Endothelial cell of umbilical vein (primary cell): ENCODE measurements around the gene EAF1. TPM values are rescaled to one million over a fixed set of nuclear protein-coding genes. Genes with fewer than 3 reads are reported as not detected.

Source experiments
- Bru-seq: library from RNA; stranded (reverse); fragments of 400-500 nt; gene quantifications from one replicate; lab custom pipeline; 2021; lab: Mats Ljungman, UMichigan
- BruChase-seq, 2 experiments: library from RNA; stranded (reverse); fragments of 400-500 nt; gene quantifications; one replicate each; lab custom pipeline; 2021; lab: Mats Ljungman, UMichigan
- BruUV-seq: library from RNA; stranded (reverse); fragments of 400-500 nt; replicated peaks from 2 replicates; lab custom pipeline; 2021; lab: Mats Ljungman, UMichigan
- CTCF ChIA-PET: fragments of 300-600, 350-600 bp; sonication (Branson Sonifier 250); formaldehyde crosslinking; loops from one replicate; lab custom pipeline; 2021; ENCODE audit warnings: antibody characterized with exemption, inconsistent platforms; lab: Charles Lee
- POLR2A ChIA-PET: fragments of 300-600, 350-600 bp; sonication (Branson Sonifier 250); formaldehyde crosslinking; loops from one replicate; lab custom pipeline; 2021; ENCODE audit warnings: antibody characterized with exemption, inconsistent platforms; lab: Charles Lee
- DNase-seq: peaks from one replicate; pipeline ENCODE4 v3.0.0-alpha.2; 2011; ENCODE audit warnings: low read depth, low spot score
- FAIRE-seq: peaks from 2 replicates; lab custom pipeline; 2011; peaks lifted over from hg19 to GRCh38; lab: Jason Lieb, UNC
- H2AFZ ChIP-seq: 2 replicates; pipeline ENCODE4 v1.6.0; 2012; ENCODE audit warnings: low read depth, low read length, control low read depth, inconsistent platforms
- H3K27ac ChIP-seq: 2 replicates; pipeline ENCODE4 v1.5.1; 2011; ENCODE audit warnings: low read depth, mild to moderate bottlenecking, control low read depth, low read length, moderate library complexity; ENCODE audit not compliant: insufficient read depth
- H3K27me3 ChIP-seq, 2 experiments: 2 replicates each; pipeline versions ENCODE4 v1.6.0 to v1.6.1; 2011; ENCODE audit warnings: low read length in 2 of 2, mixed read lengths in 1 of 2; ENCODE audit not compliant: control insufficient read depth in 2 of 2, insufficient read depth in 2 of 2
- H3K36me3 ChIP-seq, 2 experiments: 2 replicates in 1 of 2; 3 replicates in 1 of 2; pipeline ENCODE4 v1.5.1; 2011; ENCODE audit warnings: low read length in 2 of 2, mild to moderate bottlenecking in 1 of 2, moderate library complexity in 1 of 2; ENCODE audit not compliant: control insufficient read depth in 2 of 2, insufficient read depth in 2 of 2; ENCODE audit errors: extremely low read depth in 1 of 2
- H3K4me1 ChIP-seq: 3 replicates; pipeline ENCODE4 v1.5.1; 2011; ENCODE audit warnings: mild to moderate bottlenecking, low read length; ENCODE audit not compliant: control insufficient read depth, insufficient read depth; ENCODE audit errors: extremely low read depth
- H3K4me2 ChIP-seq: 2 replicates; pipeline ENCODE4 v1.6.1; 2011; ENCODE audit warnings: low read length, control low read depth, mixed read lengths; ENCODE audit not compliant: insufficient read depth
- H3K4me3 ChIP-seq, 3 experiments: fragments of 200-600 bp in 1 of 3; sonication (generic), shearing (Covaris generic) in 1 of 3; replicated peaks in 1 of 3; 2 replicates each; pipeline ENCODE4 v1.5.1; 2011 to 2016; ENCODE audit warnings: control low read depth in 3 of 3, low read length in 3 of 3, mild to moderate bottlenecking in 2 of 3, inconsistent platforms in 1 of 3, low read depth in 1 of 3, moderate library complexity in 1 of 3; ENCODE audit not compliant: insufficient read depth in 1 of 3
- H3K79me2 ChIP-seq: 2 replicates; pipeline ENCODE4 v1.6.0; 2012; ENCODE audit warnings: low read length, inconsistent platforms; ENCODE audit not compliant: control insufficient read depth, insufficient read depth
- H3K9ac ChIP-seq: replicated peaks from 2 replicates; pipeline ENCODE3; 2011; ENCODE audit warnings: low read length, control low read depth; ENCODE audit not compliant: insufficient read depth; ENCODE audit errors: extremely low read depth
- H3K9me1 ChIP-seq: replicated peaks from 3 replicates; pipeline ENCODE4 v1.6.0; 2011; ENCODE audit warnings: mild to moderate bottlenecking, low read length; ENCODE audit not compliant: control insufficient read depth, insufficient read depth; ENCODE audit errors: extremely low read depth
- H3K9me3 ChIP-seq: replicated peaks from 2 replicates; pipeline ENCODE4 v1.5.1; 2012; ENCODE audit warnings: low read length, inconsistent platforms; ENCODE audit not compliant: control insufficient read depth, insufficient read depth
- H4K20me1 ChIP-seq: replicated peaks from 2 replicates; pipeline ENCODE3; 2011; ENCODE audit warnings: mild to moderate bottlenecking, low read length; ENCODE audit not compliant: control insufficient read depth, insufficient read depth; ENCODE audit errors: extremely low read depth
- CTCF ChIP-seq, 2 donors: IDR thresholded peaks; 1 replicate in 1 of 2; 2 replicates in 1 of 2; pipeline ENCODE4 v1.5.1; 2011; ENCODE audit warnings: low read length in 2 of 2, mild to moderate bottlenecking in 2 of 2, moderate library complexity in 2 of 2, control low read depth in 1 of 2, inconsistent platforms in 1 of 2, low read depth in 1 of 2; ENCODE audit not compliant: insufficient read depth in 1 of 2; ENCODE audit errors: extremely low read depth in 1 of 2
- FOS ChIP-seq: IDR thresholded peaks from 2 replicates; pipeline ENCODE4 v1.6.1; 2011; ENCODE audit warnings: mild to moderate bottlenecking, low read length, moderate library complexity, borderline replicate concordance; ENCODE audit not compliant: insufficient read depth
- GATA2 ChIP-seq: IDR thresholded peaks from 2 replicates; pipeline ENCODE4 v1.7.0; 2011; ENCODE audit warnings: low read depth, mild to moderate bottlenecking, moderate library complexity, mixed read lengths, low read length; ENCODE audit not compliant: insufficient read length, insufficient read depth
- MAX ChIP-seq: IDR thresholded peaks from 2 replicates; pipeline ENCODE4 v1.6.1; 2011; ENCODE audit not compliant: insufficient read depth, insufficient read length
- MYC ChIP-seq: IDR thresholded peaks from one replicate; pipeline ENCODE4 v1.6.1; 2011; ENCODE audit warnings: mild to moderate bottlenecking, low read depth, low read length
- POLR2A ChIP-seq: IDR thresholded peaks from 2 replicates; pipeline ENCODE4 v1.6.1; 2012; ENCODE audit warnings: low read depth, mild to moderate bottlenecking, control low read depth, low read length
- POLR2AphosphoS5 ChIP-seq: IDR thresholded peaks from 2 replicates; pipeline ENCODE4 v1.6.1; 2012; ENCODE audit warnings: low read depth, mild to moderate bottlenecking, control low read depth, low read length, moderate library complexity; ENCODE audit not compliant: insufficient read depth
- dilution Hi-C: fragments of 300-500 bp; cut with MboI; formaldehyde crosslinking; loops from one replicate; pipeline ENCODE4 v1.15.0; 2019; ENCODE audit warnings: low sequenced_read_pairs; ENCODE audit not compliant: extremely low pct_ligation_motif_present
- intact Hi-C: fragments of 100-400 bp; cut with micrococcal nuclease; formaldehyde crosslinking; loops from one replicate; pipeline ENCODE4 v1.10.0; 2022
- long read RNA-seq: library from polyadenylated mRNA; stranded (forward); transcript quantifications from one replicate; pipeline ENCODE4 v2.0.0, GENCODE V29; 2021
- polyA minus RNA-seq, 3 experiments: library from RNA; depleted of rRNA, polyadenylated mRNA; stranded (reverse); fragments of >200 nt; gene quantifications; 1 replicate in 1 of 3; 2 replicates in 2 of 3; pipeline ENCODE4 v1.2.3, GENCODE V29; 2011
- polyA plus RNA-seq, 4 experiments: library from polyadenylated mRNA; depleted of rRNA in 3 of 4; stranded (reverse) in 3 of 4; unstranded in 1 of 4; fragments of >200 nt; gene quantifications; 2 replicates each; pipeline versions ENCODE4 v1.2.1 to v1.2.3, GENCODE V29; 2011 to 2012; ENCODE audit warnings: missing spikeins in 1 of 4
- total RNA-seq: library from RNA; stranded (reverse); gene quantifications from 2 replicates; pipeline ENCODE4 v1.2.3, GENCODE V29; 2021

The EAF1 gene
- total RNA-seq (16.0 and 18.2 TPM in 2 replicates), polyA plus RNA-seq (8.7 and 8.8 TPM in 2 replicates), polyA minus RNA-seq (19.6 and 20.1 TPM in 2 replicates), Bru-seq, nascent RNA (percentile 85 among the genes with signal in this experiment), BruChase-seq, experiment 1, labeled RNA remaining after a 6-hour chase (percentile 86 among the genes with signal in this experiment), BruChase-seq, experiment 2, labeled RNA remaining after a 2-hour chase (percentile 95 among the genes with signal in this experiment)
- 8.5 TPM in 2 replicates for polyA plus RNA-seq (2011; cell fraction: cytosol; rRNA removed)
- polyA plus RNA-seq (2011; cell fraction: nucleus; rRNA removed): 6.9 and 7.8 TPM in 2 replicates
- polyA plus RNA-seq (2012): 11.4 and 13.7 TPM in 2 replicates
- polyA minus RNA-seq (2011; cell fraction: cytosol; rRNA and poly(A)+ RNA removed): 15.2 TPM
- polyA minus RNA-seq (2011; cell fraction: nucleus; rRNA and poly(A)+ RNA removed): 8.1 and 13.4 TPM in 2 replicates
- long read RNA-seq, full-length matches to known transcripts: 20 of 24 reads
- long read RNA-seq, partial matches to known transcripts: 2 of 24 reads
- long read RNA-seq, other reads (novel, unspliced or antisense): 2 of 24 reads

GRCh38 chr3:15427182-15427880 lies at the start of gene EAF1, which contains the start of gene METTL6:
EAF1 (plus strand) TSS chr3:15427598; CDS start chr3:15427780, 182 bp downstream.
METTL6 (minus strand) TSS chr3:15427544; CDS start chr3:15426511, 1,033 bp downstream.
- intact Hi-C loops: loop anchor here (1.0 to 5.0 kb wide), 4 partner anchors 14 to 385 kb away; partner anchors contain the start of gene CAPN7
- FAIRE-seq (peak; percentile 94), DNase-seq (peak; percentile 72)
- Histone ChIP-seq H3K36me3 (peaks cover 0 to 5% of the 10 kb centered on the region in 2 experiments), H3K9me3 (no peaks in the 10 kb centered on the region), H3K27ac (peak within 1 kb of the TSS; percentile 47), H3K9me1 (no peaks in the 10 kb centered on the region), H3K27me3 (no peaks in the 10 kb centered on the region), H3K4me3 (peak within 1 kb of the TSS; percentile 70 to 90 (median 86)), H4K20me1 (no peaks in the 10 kb centered on the region), H2AFZ (peak within 1 kb of the TSS; percentile 80), H3K79me2 (peaks cover 47% of the 10 kb centered on the region), H3K4me1 (peaks cover 17% of the 10 kb centered on the region), H3K4me2 (peak within 1 kb of the TSS; percentile 95), H3K9ac (peak within 1 kb of the TSS; percentile 82)
- TF ChIP-seq GATA2: no peak
- TF ChIP-seq MAX: no peak
- peak; percentile 66 for TF ChIP-seq POLR2A
- TF ChIP-seq MYC: no peak
- peak; percentile 78 for TF ChIP-seq POLR2AphosphoS5
- TF ChIP-seq FOS: no peak
- peak; percentile 4 to 28 for TF ChIP-seq CTCF (IDR thresholded peaks at IDR 0.05; ENCODE audit: extremely low read depth in 1 of 2, insufficient read depth in 1 of 2, low read depth in 1 of 2, low read length in 2 of 2)
- POLR2A ChIA-PET: no interaction called here
- dilution Hi-C loops: no loop called here
- no TSS peak for BruUV-seq
- CTCF ChIA-PET: no interaction called here
